HG02852 (cell line): ENCODE results near the gene SSBP2.
"Not testable (repeated sequence)": the region's sequence is repeated elsewhere in the genome, so short reads cannot be mapped to it uniquely, and the experiment has no call there.

Experiments used
- ATAC-seq: cut with Tn5 transposase; IDR thresholded peaks from one replicate; pipeline ENCODE4 v1.9.1; 2021; ENCODE audit warnings: mild to moderate bottlenecking, moderate library complexity; ENCODE audit not compliant: unreplicated experiment

SSBP2 gene

GRCh38 chr5:81450940-81451339 is 300.0 kb downstream of the SSBP2 start:
- no peak for ATAC-seq

DNA sequence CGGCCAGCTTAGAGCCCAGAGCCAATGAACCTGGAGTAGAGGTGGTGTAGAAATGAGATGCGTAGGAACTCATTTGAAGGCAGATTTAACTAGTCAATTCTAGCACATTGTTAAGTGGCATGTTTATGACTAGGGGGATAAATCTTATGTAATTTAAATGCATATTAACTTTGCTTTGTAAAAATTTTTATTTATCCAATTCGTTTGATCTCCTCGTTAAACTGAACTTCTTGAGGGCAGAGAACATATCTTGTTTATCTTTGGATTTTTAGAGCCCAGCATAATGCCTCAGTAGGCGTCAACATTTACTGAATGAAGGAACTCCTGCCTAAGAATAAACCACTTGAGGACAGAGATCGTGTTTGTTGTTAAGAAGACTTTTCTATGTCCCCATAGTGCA is 315.9 kb downstream of the SSBP2 start:
- no peak for ATAC-seq

GRCh38 chr5:81429985-81430384 is 320.9 kb downstream of the SSBP2 start:
- no peak for ATAC-seq

DNA sequence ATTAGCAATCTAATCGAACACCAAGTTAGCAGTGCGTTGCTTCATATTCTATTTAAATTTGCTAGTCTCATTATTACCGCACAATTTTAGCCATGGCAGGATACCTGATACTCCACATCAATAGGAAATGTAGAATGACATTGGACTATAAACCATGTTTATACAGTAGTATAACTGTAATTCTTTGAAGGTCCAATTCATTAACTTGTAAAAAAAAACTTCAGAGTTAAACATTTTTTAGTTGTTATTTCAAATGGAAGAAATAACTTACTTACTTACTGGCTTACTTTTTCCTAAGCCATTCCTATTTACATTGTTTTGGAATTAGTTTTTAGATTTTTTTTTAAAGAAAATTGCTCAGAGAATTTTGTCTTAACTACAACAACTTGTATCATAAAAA is 321.5 kb downstream of the SSBP2 start:
- no peak for ATAC-seq

GRCh38 chr5:81428861-81429260 is 322.0 kb downstream of the SSBP2 start:
- ATAC-seq: no peak

GRCh38 chr5:81428446-81428845 is 322.5 kb downstream of the SSBP2 start:
- ATAC-seq: no peak

DNA sequence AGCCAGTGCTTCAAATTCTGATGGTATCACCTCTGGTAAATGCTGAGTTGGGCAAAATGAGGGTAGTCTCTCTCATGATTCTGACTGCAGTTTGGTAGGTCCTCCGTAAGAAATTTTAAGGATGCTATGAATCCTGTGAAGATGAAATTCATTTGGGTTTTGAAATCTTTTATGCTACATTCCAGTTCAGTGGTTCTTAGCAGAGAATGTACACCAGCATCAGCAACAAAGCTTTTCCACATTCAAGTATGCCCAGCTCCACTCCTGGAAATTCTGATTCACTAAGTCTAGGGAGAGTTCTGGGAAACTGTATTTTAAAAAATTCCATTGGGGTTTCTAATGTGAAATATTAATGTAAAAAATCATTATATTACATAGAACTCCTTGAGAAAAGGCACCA is 323.3 kb downstream of the SSBP2 start:
- no peak for ATAC-seq

DNA sequence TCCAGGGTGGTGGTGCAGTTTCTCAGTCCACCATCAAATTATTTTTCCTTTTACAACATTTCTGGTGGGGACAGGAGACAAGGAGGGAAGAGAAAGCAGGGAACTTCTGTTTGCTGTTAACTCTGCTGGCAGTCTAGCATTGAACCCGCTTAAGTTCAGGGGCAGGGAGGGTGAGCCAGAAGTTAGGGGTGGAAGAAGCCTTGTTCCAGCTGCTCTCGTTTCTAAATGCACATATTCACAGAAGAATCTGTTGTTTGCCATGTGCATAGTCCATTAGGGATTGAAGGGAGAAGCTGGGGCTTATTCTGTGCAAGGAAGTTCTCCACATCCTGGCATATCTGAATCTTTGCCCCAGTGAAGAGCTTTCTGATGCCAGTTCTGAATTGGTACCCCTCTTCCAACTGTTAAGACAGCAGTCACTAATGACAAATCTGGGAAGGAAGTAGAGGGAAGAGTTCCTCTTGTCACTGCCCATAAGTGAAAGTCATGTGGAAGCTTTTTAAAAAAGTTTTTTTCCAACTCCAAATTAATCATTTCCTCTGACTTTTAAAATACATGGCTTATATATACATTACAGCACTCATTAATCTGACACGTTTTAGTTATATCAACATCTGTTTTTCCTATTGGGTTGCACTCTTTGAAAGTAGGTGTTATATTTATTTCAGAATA is 324.4 kb downstream of the SSBP2 start:
- no peak for ATAC-seq

GRCh38 chr5:81425569-81425968 is 325.3 kb downstream of the SSBP2 start:
- ATAC-seq: no peak

- no peak for ATAC-seq
These were observed 326.2 kb downstream of the SSBP2 start for GRCh38 chr5:81424728-81425127.

GRCh38 chr5:81422671-81423070 is 328.2 kb downstream of the SSBP2 start:
- no peak for ATAC-seq

- no peak for ATAC-seq
These were observed 330.7 kb downstream of the SSBP2 start for GRCh38 chr5:81420039-81420667.

- ATAC-seq: no peak
These were observed 332.3 kb downstream of the SSBP2 start for GRCh38 chr5:81418606-81419005.

DNA sequence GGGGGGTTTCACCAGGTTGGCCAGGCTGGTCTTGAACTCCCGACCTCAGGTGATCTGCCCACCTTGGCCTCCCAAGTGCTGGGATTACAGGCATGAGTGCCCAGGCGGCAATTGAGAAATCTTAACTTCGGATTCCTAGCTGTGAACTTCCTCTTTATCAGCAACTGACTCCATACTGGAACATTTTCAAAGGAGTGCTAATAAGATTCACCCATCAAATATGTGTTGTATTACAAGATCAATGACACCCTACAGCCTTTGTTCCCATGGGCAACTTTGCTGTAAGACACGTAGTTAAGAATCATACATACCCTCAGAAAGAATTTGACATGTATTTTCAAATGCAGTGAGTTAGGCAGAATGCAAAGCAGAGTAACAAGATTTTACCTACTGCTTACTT is 333.8 kb downstream of the SSBP2 start:
- ATAC-seq: no peak

DNA sequence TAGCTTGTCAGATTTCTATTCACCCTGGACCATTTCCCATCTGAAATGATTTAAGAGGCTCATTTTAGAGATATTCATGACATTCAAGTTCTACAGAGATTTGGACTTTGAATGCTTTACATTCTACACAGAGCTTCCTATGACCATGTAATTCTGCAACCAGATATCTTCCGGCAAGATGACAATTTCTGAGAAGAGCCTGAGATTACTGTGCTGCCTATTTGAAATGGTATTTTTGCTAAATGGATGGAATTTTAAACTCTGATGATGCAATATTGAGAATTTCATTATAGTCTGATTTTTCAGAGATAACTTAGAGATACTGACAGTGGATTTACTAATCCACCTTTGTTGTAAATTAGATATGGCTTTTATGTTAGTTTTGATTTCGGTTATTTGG is 341.0 kb downstream of the SSBP2 start:
- no peak for ATAC-seq

DNA sequence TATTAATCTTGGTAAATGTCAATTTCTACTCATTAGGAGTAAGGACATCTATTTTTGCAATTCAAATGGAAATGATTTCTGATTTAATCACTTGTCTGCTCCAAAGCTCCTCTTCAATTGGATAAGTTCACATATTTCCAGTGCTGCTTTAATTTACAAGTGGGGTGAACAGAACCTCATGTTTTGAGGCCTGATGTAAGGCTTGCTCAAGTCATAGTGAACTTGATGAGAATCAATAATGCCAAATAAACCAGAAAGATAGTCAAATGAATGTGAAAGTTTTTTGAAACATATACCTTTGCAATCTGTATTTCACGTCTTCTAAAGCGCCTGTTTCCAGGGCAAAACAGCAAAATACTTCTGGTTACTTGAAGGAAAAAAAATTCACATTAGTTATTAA is 341.5 kb downstream of the SSBP2 start:
- no peak for ATAC-seq

DNA sequence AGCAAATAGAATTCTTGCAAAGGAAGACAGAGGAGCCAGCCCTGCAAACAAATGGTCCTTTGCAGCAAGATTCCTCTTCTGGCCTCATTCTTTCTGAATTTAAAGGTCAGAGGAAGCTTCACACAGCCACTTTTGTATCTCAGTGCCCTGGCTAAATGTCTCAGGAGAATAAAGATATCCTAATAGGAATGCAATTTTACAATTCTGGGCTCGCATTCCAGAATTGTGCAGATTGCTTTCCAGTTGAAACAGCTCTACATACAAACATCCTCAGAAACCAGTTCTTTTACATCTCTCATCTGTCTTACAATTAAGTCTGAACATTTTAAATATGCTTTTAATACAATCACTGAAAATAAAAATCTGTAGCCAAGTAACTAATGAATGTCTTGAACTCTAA is 342.4 kb downstream of the SSBP2 start:
- ATAC-seq: no peak

DNA sequence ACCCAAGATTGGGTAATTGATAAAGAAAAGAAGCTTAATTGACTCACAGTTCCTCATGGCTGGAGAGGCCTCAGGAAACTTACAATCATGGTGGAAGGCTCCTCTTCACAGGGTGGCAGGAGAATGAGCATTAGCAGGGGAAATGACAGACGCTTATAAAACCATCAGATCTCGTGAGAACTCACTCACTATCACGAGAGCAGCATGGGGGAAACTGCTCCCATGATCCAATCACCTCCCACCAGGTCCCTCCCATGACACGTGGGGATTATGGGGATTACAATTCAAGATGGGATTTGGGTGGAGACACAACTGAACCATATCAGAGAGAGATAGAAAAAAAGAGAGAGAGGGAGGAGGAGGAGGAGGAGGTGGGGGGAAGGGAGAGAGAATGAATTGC is 343.1 kb downstream of the SSBP2 start:
- not testable (repeated sequence) for ATAC-seq

GRCh38 chr5:81405126-81405891 is 345.6 kb downstream of the SSBP2 start:
- ATAC-seq: no peak

DNA sequence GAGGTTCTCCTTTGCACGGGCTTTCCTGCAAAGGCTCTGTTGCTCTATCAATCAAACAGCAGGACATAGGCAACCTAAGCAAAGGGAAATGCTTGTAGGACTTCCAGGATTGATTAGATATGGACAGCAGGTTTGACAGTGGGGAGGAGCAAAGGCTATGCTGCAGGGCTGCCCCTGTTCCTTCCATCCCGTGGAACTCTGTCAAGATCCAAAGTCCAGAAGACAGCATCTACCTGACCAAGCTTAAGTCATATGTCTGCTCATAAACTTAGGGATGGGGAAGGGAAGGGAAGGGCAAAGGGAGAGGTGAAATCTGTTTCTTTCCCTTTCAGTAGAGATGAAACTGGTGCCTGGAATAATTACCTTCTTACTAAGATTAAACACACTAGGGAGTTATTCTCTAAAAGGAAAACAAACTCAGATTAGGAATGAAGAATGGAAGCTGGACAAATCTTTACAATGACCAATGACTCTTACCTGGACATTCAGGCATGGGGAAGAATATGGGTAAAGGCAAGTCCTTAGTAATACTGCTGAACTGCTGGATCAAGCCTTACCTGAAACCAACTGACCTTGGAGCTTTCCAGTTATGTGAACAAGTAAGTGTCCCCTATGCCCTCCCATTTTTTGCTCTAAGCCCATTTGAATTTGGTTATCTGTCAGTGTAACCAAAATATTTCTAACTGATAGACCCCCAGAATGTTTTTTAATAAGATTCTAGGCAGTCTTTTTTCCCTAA is 348.5 kb downstream of the SSBP2 start:
- ATAC-seq: no peak

DNA sequence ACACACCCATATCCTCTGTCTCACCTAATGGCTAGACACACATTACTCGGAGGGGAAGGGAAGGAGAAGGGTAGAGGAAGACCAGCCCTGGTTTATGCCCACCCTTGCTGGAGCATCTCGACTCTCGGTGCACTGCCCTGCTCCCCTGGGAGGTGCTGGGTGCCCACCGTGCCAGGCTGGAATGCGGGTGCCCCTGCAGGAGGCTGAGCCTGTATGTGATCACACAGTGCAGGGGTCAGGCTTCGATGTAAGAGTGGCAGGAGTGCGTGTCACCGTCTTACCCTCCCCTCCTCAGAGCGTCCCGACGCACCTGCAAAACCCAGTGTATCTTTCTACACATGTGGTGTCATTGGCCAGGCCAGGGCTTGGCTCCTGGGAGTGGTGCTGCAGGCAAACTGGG is 349.6 kb downstream of the SSBP2 start:
- ATAC-seq: no peak
